Body of pancreas (tissue), 4 donors: Measurements from ENCODE around the gene UQCC2.

ENCODE experiments used
- POLR2A ChIP-seq, 3 donors: fragments of 450-650 bp; IDR thresholded peaks; one replicate each; pipeline ENCODE4 v1.6.1; 2016; ENCODE audit warnings: antibody characterized with exemption in 3 of 3, mild to moderate bottlenecking in 2 of 3
- TF ChIP-seq, protein P1 (sequence below), 7 experiments: fragments of 450-650 bp in 4 of 7; fragments of 200-600 bp in 3 of 7; sonication (generic) in 3 of 7; IDR thresholded peaks; one replicate each; pipeline ENCODE4 v1.5.1; 2016 to 2019; ENCODE audit warnings: antibody characterized with exemption in 7 of 7

GRCh38 chr6:33686225-33686924 is 25.1 kb downstream of the UQCC2 start:
- TF ChIP-seq POLR2A (IDR thresholded peaks at IDR 0.05) = no peak
- TF ChIP-seq, protein P1, sequence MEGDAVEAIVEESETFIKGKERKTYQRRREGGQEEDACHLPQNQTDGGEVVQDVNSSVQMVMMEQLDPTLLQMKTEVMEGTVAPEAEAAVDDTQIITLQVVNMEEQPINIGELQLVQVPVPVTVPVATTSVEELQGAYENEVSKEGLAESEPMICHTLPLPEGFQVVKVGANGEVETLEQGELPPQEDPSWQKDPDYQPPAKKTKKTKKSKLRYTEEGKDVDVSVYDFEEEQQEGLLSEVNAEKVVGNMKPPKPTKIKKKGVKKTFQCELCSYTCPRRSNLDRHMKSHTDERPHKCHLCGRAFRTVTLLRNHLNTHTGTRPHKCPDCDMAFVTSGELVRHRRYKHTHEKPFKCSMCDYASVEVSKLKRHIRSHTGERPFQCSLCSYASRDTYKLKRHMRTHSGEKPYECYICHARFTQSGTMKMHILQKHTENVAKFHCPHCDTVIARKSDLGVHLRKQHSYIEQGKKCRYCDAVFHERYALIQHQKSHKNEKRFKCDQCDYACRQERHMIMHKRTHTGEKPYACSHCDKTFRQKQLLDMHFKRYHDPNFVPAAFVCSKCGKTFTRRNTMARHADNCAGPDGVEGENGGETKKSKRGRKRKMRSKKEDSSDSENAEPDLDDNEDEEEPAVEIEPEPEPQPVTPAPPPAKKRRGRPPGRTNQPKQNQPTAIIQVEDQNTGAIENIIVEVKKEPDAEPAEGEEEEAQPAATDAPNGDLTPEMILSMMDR (IDR thresholded peaks at IDR 0.05) = no peak
